Measurements from ENCODE around the gene USP5. TPM values are rescaled to one million over a fixed set of nuclear protein-coding genes. Genes with fewer than 3 reads are reported as not detected.
A peak's percentile ranks its signal among the peaks of the same experiment; 100 is the strongest.

The USP5 gene
- total RNA-seq, 4 donors from 2014 or later: 41.0 to 94.1 (median 47.1) TPM

- no peak overlapping the region for H3K4me3 ChIP-seq
- no peaks in the 10 kb centered on the region for H3K36me3 ChIP-seq
- no peak overlapping the region for H3K27ac ChIP-seq
- H3K4me1 ChIP-seq: peaks cover 0 to 13% (median 6%) of the 10 kb centered on the region in 4 donors
- TF ChIP-seq CTCF (IDR thresholded peaks at IDR 0.05) (no peak), POLR2A (IDR thresholded peaks at IDR 0.05) (no peak)
- no peaks in the 10 kb centered on the region for H3K27me3 ChIP-seq
- peak in 1 of 3 donors; percentile 43 for DNase-seq
- H3K9me3 ChIP-seq: no peaks in the 10 kb centered on the region
Observed at GRCh38 chr12:6824085-6824775, 27.7 kb upstream of the USP5 start.

DNA sequence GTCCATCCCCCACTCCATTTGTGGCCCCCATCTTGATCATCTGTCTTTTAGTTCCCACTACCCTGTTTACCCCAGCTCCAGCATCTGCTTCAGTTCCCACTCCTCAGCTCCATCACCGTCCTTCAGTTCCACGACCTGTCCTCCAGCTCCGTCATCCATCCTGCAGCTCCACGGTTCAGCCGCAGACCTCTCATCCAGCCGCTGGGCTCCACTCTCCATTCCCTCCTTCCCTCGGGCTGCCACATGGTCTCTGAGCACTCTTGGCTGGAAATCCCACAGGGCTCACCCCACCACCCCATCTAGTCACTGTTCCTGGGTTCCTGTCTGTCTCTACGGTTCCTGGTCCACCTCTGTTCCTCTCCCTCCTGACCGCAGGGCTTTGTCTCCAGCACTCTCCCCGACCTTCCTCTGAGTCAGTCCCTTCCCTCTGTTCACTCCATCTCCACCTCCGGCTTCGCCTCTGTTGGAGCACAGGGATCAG is 27.0 kb upstream of the USP5 start:
- Histone ChIP-seq H3K4me3 (no peak overlapping the region), H3K27ac (no peak overlapping the region)
- TF ChIP-seq POLR2A (IDR thresholded peaks at IDR 0.05): no peak
- TF ChIP-seq CTCF (IDR thresholded peaks at IDR 0.05): no peak

DNA sequence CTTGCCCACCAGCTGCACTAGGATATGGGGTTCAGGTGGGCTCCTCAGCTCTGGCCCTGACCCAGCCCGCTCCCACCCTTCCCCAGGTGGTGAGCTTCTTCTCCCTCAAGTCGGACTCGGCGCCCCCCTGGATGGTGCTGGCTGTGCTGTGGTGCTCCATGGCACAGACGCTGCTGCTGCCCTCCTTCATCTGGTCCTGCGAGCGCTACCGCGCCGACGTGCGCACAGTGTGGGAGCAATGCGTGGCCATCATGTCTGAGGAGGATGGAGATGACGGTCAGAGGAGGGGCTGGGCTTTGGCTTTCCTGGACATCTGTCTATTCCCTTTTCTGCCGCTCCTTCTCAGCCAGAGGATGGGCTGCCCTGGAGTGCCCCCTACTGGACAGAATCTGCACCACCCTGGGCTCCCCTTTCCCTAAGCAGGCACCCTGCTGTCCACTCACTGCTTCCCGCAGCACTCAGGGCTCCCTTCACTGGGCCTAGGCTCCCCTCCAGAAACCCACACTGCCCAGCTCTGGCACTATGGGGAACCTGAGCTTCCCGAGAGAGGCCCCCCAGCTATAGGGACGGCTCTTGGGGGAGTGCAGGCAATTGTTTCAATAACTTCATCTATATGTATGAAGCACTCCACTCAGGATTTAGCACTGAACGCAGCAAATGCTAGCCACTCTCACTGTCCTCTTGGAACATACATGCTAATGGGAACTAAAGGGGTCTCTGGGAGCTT is 26.4 kb upstream of the USP5 start:
- Histone ChIP-seq H3K4me1 (peaks cover 0 to 22% (median 8%) of the 10 kb centered on the region in 4 donors), H3K4me3 (no peak overlapping the region), H3K27me3 (no peaks in the 10 kb centered on the region), H3K9me3 (no peaks in the 10 kb centered on the region), H3K27ac (no peak overlapping the region), H3K36me3 (no peaks in the 10 kb centered on the region)
- DNase-seq: peak; percentile 73 to 93 (median 90)
- TF ChIP-seq CTCF (IDR thresholded peaks at IDR 0.05): peak; percentile 76 to 95 (median 90)
- TF ChIP-seq POLR2A (IDR thresholded peaks at IDR 0.05): no peak

More for the DNA sequence above, 27.0 kb upstream of the USP5 start:
- Histone ChIP-seq H3K36me3 (no peaks in the 10 kb centered on the region), H3K4me1 (peaks cover 0 to 21% (median 8%) of the 10 kb centered on the region in 4 donors), H3K27me3 (no peaks in the 10 kb centered on the region), H3K9me3 (no peaks in the 10 kb centered on the region)
- no peak for DNase-seq

DNA sequence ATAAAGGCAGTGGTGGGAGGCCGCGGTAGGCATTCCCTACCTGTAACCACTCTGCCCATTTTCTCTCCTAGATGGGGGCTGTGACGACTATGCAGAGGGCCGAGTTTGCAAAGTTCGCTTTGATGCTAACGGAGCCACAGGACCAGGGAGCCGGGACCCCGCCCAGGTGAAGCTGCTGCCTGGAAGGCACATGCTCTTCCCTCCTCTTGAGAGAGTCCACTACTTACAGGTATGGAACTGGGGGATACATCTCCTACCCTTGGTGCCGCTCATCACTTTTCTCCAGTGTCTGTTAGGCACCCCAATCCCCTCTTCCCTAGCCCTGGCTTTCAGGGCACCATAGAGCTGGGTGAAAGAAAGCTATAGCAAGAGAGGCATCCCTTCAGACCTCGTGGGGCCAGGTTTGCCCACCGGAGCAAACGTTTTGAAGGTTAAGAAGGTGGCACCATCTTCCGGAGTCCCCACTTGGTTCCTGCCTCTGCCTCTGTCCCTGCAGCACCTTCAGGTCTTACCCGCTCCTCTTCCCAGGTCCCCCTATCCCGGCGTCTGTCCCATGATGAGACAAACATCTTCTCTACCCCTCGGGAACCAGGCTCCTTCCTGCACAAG is 25.7 kb upstream of the USP5 start:
- Histone ChIP-seq H3K27ac (no peak overlapping the region), H3K36me3 (no peaks in the 10 kb centered on the region), H3K9me3 (no peaks in the 10 kb centered on the region), H3K4me1 (peaks cover 0 to 22% (median 8%) of the 10 kb centered on the region in 4 donors), H3K27me3 (no peaks in the 10 kb centered on the region), H3K4me3 (no peak overlapping the region)
- TF ChIP-seq CTCF (IDR thresholded peaks at IDR 0.05) (no peak), POLR2A (IDR thresholded peaks at IDR 0.05) (no peak)
- no peak for DNase-seq

DNA sequence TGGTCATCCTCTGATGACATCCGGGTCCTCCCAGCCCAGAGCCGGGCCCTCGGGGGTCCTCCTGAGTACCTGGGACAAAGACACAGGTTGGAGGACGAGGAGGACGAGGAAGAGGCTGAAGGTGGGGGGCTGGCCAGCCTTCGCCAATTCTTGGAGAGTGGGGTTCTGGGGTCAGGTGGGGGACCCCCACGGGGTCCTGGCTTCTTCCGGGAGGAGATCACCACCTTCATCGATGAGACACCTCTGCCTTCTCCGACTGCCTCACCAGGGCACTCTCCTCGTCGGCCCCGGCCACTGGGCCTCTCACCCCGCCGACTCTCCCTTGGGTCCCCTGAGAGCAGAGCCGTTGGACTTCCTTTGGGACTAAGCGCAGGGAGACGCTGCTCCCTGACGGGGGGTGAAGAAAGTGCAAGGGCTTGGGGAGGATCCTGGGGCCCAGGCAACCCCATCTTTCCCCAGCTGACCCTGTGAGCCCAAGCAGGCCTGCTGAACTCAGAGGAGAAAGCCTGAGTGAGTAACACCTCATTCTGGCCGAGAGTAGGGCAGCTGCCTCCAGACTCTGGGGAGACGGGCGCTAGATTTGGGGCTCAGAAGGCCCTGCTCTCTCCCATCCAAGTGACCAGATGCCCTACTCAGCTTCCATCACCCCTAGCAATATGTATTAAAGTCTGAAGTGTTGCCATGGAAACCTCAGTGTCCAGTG is 25.1 kb upstream of the USP5 start:
- H3K27me3 ChIP-seq: no peaks in the 10 kb centered on the region
- peak overlapping the region in 3 of 4 donors; percentile 36 to 72 (median 52) for H3K27ac ChIP-seq
- peaks cover 0 to 22% (median 8%) of the 10 kb centered on the region in 4 donors for H3K4me1 ChIP-seq
- TF ChIP-seq CTCF (IDR thresholded peaks at IDR 0.05) (no peak), POLR2A (IDR thresholded peaks at IDR 0.05) (no peak)
- no peaks in the 10 kb centered on the region for H3K9me3 ChIP-seq
- no peaks in the 10 kb centered on the region for H3K36me3 ChIP-seq
- no peak for DNase-seq
- H3K4me3 ChIP-seq: no peak overlapping the region

Data from Peyer's patch (tissue), 4 donors.